CD4-positive, alpha-beta T cell treated with Interleukin-4 for 4 hours (primary cell): Measurements from ENCODE around the gene RAB11FIP3.
A peak's percentile ranks its signal among the peaks of the same experiment; 100 is the strongest.
"Not testable (repeated sequence)": the region's sequence is repeated elsewhere in the genome, so short reads cannot be mapped to it uniquely, and the experiment has no call there.

Experiments
- DNase-seq: peaks from one replicate; pipeline ENCODE4 v3.0.0-alpha.2; 2020

RAB11FIP3 gene

DNA sequence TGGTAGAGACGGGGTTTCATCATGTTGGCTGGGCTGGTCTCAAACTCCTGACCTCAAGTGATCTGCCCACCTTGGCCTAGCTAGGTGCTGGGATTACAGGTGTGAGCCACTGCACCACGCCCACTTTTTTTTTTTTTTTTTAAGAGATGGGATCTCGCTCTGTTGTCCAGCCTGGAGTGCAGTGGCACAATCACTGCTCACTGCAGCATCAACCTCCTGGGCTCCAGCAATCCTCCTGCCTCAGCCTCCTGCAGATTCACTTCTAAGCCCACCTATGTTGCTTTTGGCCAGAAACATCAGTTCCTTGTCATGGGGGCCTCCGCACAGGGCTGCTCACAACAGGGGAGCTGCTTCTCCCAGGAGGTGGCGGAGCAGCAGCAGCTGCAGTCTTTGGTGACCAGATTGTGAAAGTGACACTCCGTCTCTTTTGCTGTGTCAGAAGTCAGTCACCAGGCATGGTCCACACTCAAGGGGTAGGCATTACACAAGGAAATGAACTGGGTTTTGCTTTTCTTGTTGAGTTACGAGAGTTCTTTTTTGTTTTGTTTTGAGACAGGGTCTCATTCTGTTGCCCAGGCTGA is 32.9 kb upstream of the RAB11FIP3 start:
- no peak for DNase-seq

DNA sequence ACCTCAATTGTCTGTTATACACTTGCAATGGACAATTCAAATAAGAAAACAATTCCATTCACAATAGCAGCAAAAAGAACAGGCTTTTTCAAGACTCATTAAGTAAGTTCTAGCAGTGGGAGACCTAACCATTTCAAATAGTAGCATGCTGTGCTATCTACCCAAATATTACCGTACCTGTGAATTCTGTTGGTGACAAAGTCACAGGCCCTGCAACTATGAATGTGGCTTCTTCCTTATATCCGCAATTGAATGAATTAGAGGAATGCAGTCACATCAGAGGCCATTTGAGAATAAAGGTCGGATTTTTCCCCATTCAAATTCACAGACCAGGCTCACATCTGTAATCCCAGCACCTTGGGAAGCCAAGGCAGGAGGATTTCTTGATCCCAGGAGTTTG is 29.2 kb upstream of the RAB11FIP3 start:
- no peak for DNase-seq

DNA sequence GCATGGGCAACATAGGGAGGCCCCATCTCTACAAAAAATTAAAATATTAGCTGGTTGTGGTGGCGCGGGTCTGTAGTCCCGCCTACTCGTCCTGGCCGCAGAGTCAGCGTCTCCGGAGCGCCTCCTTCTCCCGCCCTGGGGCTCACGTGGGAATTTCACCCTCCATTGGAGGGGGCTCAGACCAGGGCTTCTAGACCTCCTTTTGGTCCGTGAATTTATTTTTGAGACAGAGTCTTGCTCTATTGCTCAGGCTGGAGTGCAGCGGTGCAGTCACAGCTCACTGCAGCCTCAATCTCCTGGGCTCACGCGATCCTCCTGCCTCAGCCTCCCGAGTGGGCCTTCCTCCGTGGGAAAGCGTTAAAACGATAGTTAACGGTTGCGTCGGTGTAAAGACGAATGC is 28.8 kb upstream of the RAB11FIP3 start:
- DNase-seq: no peak

DNA sequence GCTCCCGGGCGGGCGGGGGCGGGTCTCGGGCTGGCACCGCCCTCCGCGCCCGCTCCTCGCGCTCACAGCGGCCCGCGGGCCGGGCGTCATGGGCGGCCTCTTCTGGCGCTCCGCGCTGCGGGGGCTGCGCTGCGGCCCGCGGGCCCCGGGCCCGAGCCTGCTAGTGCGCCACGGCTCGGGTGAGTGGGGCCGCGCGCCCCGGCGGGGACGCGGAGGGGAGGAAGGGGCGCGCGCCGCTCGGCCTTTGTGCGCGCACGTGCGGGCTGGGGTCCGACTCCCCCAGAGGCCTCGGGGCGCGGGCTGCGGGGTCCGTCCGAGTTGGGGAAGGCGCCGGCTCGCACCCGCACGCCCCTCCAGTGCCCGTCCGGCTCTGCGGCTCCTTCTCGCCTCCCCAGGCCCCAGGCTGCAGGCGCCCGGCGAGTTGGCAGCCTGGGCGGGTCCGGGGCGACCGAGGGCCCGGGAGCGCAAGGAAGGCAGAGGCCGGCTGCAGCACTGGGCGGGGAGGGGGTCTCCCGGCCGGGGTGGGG is 28.3 kb upstream of the RAB11FIP3 start, which contains the start of gene NME4:
NME4 (plus strand) TSS at position 65 of the 527 bp plus-strand sequence; CDS start at position 89, 24 bp downstream.
- no peak for DNase-seq

DNA sequence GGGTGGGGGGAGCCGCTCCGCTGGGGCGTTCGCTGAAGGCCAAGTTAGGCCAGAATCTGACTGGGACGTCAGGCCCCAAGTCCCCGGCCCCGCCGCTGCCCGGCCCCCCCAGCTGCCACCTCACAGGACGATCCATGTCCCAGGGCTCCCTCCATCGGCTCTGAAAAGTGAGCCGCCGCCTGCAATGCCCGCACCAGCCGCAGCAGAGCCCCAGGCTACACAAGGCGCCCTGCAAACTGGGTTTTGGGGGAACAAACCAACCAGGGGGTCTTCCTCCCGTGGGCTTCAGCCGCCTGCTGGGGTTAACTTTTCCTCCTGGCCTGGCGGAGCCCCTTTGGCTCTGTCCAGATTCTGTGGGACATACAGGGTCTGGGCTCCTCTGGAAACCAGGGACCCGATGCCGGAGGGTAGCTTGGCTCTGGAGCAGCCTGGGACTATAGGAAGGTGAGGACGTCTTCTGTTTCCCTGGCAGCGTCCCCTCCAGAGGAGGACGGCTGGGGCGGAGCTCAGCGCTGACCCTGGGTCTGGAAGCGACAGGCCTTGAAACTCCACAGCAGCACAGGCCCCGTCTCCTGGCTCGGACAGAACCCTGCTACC is 27.6 kb upstream of the RAB11FIP3 start:
- DNase-seq: no peak

DNA sequence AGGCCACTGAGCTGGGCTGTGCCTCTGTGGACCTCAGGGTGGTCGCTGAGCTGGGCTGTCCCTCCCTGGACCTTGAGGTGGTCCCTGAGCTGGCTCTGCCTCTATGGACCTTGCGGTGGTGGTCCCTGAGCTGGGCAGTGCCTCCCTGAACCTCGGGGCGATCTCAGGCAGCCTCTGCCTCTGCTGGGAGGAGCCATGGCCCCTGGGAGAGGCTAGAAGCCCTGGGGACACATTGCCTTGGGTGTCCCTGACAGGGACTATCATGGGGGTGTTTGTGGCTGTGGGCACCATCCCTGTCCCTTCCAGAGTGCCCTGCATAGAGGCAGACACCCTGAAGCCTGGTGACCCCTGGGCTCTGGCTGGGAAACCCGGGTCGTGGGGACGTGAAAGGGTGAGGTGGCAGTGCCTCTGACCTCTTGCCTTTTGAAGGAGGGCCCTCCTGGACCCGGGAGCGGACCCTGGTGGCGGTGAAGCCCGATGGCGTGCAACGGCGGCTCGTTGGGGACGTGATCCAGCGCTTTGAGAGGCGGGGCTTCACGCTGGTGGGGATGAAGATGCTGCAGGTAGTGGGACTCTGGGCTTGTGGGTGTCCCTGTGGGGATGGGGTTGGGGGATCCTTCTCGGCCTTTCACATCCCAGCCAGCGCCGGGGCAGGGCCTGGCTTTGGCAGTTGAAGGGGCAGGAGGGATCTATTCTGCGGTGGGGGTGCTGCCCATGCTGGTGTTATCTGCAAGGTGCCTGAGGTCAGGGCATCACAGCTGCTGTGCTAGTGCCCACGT is 26.7 kb upstream of the RAB11FIP3 start:
- no peak for DNase-seq

DNA sequence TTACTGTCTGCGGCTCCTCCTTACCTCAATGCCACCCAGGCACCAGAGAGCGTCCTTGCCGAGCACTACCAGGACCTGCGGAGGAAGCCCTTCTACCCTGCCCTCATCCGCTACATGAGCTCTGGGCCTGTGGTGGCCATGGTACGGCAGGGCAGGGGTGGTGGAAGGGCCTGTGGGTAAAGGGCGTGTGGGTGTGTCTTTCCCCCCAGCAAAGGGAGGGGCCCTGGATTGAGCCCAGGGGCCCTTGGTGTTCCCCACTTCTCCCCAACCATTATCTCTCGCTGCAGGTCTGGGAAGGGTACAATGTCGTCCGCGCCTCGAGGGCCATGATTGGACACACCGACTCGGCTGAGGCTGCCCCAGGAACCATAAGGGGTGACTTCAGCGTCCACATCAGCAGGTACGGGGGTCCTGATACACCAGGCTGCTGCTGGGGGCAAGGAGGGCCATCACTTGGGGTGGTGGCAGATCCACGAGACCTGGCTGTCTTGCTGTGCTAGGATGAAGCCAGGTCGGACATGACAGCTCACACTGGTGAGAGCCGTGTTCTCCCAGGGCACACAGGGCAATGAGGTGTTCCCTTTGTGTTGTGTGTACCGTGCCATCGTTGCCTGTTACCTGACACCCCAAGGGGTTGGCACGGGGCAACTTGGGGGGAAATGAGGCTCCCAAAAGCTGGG is 26.0 kb upstream of the RAB11FIP3 start:
- no peak for DNase-seq

DNA sequence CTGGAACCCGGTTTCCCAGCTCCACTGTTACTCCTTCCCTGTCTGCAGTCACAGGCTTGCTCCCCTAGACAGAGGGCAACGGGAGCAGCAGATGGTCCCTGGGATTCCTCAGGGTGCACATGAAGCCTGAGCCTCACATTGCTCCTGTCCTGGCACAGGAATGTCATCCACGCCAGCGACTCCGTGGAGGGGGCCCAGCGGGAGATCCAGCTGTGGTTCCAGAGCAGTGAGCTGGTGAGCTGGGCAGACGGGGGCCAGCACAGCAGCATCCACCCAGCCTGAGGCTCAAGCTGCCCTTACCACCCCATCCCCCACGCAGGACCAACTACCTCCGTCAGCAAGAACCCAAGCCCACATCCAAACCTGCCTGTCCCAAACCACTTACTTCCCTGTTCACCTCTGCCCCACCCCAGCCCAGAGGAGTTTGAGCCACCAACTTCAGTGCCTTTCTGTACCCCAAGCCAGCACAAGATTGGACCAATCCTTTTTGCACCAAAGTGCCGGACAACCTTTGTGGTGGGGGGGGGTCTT is 25.3 kb upstream of the RAB11FIP3 start:
- DNase-seq: no peak

DNA sequence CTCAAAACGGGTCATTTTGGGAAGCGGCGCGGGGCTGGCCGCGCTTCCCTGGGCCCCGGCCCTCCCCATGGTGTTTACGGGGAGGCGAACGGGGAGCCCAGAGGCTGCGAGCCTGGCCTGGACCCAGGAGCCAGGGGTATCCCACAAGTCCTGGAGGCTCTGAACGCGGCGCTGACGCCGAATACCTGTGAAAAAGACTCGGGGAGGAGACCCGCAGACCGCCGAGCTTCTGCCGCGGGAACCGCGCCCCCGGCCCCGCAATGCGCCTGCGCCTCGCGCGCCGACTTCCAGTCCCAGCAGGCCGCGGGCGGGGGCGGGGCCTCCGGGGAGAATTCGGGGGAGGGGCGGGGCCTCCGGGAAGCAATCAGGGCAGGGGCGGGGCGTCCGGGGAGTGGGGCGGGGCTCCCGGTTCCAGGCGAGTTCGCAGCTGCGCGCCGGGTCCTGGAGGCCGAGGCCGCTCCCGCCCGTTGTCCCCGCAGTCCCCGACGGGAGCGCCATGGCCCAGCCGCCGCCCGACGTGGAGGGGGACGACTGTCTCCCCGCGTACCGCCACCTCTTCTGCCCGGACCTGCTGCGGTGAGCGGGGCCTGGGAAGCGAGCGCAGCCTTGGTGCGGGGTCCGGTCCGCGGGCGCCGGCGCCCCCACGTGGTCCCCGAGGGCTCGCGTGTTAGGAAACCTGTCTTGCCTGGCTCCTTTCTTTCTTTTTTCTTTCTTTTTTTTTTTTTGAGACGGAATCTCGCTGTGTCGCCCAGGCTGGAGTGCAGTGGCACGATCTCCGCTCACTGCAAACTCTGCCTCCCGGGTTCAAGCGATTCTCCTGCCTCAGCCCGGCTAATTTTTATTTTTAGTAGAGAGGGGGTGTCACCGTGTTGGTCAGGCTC is 23.7 kb upstream of the RAB11FIP3 start, which contains the start of gene DECR2:
DECR2 (plus strand) TSS at position 418 of the 881 bp plus-strand sequence; CDS start at position 497, 79 bp downstream.
- peak; percentile 91 for DNase-seq

DNA sequence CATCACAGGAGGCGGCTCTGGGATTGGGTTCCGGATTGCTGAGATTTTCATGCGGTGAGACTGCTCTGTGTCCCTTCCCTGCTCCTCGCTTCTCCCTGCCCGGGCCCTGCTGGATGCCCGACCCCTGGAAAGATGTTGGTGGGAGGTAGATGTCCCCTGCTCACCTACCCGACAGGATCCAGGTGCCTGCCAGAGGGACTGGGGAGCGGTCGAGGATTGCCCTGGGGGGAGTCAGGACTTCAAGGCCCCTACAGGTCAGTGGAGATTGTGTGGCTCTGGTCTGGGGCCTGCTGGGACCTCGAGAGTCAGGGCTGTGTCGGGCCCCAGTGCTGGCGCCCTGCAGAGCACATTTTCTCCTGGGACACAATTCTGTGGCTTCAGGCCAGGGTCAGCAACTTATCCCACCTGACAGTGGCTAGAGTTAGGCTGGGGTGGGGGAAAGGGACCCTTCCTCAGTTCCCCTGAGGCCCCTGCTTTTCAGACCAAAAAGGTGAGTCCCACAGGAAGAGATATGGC is 20.4 kb upstream of the RAB11FIP3 start:
- no peak for DNase-seq

DNA sequence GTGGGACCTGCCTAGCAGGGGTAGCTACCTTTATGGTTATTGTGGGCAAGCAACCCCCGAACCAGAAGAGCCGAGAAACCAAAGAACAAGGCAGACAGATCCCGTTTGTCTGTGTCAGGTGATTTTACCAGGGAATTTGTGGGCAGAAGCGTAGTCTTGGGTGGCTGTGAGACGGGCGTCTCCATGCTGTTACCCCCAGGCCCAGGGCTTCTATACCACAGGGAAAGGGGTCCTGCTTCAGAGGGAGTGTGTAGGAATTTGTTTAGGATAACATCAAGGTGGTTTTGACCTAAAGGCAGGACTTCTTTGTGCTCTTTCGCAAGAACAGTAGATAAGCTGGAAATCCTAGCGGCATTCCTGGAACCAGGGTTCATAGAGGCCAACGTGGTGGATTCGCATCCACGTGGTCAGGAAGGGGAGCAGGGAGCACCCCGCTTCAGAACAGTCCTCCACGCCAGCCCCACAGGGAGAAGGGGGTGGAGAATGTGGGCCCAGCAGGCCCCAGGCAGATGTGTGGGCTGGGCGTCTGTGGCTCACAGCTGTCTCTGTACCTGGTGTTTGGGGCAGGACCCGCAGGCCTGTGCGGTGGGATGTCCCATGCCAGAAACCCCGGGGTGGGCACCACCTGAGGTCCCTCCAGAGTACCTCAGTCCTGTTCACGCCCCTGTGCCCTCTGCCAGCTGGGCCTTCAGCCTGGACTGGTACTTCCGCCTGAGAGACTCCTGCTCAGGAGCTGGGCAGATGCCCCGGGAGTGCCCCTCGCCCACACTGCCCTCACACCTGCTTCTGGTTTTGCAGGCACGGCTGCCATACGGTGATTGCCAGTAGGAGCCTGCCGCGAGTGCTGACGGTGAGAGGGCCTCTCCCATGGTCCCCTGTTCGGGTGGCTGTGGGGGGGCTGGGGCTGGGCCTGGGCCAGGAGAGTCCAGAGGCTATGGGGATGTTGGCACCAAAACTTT is 19.6 kb upstream of the RAB11FIP3 start:
- no peak for DNase-seq

DNA sequence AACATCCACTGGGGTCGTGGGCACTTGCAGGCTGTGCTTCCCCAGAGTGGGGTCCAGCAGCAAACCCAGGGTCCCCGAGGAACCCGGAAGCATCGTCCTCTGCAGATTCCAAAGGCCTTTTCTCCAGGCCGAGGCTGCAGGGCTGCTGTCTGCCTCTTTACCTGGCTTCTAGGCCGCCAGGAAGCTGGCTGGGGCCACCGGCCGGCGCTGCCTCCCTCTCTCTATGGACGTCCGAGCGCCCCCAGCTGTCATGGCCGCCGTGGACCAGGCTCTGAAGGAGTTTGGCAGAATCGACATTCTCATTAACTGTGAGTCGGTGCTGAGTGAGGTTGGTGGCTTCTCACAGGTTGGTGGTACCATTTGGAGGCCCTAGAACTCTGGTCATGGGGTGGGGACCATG is 18.2 kb upstream of the RAB11FIP3 start:
- DNase-seq: no peak

DNA sequence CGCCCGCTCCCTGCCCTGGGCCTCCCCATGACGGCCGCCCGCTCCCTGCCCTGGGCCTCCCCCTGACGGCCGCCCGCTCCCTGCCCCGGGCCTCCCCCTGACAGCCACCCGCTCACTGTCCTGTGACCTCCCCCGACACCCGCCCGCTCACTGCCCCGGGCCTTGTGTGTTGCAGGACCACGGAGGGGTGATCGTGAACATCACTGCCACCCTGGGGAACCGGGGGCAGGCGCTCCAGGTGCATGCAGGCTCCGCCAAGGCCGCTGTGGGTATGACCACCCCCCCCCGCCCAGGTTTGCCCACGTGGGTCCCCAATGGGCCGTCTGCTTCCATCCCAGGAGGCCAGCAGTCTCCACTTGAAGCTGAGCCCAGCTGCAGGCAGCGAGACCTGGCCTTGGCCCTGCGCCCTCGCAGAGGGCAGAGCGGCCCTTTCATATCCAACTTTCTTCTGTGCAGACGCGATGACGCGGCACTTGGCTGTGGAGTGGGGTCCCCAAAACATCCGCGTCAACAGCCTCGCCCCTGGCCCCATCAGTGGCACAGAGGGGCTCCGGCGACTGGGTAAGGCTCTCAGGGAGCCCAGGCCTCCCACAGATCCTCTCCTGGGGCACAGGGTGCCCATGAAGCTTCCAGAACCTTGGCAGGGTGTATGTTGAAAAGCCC is 14.8 kb upstream of the RAB11FIP3 start:
- no peak for DNase-seq

DNA sequence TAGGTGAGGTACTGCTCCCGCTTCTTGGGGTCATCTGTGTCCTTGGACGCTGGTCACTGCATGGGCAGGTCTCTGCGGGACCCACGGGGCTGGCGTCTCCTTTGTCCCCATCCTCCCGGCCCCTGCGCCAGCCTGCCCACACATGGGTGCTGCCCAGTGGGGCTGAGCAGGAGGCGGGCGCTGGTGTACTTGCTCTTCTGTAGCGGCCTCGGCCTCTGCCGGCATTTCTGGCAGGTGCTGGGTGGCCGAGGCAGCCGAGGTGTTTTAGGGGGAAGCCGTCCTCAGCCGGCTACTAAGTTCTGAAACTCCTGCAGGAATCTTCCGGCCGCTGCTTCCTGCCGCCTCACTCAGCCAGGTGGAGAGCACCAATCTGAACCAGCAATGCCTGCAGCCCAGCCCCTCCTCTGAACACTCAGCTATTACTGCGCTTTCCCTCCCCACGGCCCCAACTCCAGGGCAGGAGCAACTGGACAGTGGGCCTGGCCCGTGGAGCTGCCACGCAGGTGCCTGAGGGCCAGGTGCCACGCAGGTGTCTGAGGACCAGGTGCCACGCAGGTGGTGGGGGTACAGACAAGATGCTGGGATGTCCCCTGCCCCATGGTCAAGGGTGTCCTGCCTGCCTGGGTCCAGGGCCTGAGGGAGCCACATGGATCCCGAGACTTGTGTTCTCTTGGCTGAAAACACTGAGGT is 13.7 kb upstream of the RAB11FIP3 start:
- DNase-seq: no peak

DNA sequence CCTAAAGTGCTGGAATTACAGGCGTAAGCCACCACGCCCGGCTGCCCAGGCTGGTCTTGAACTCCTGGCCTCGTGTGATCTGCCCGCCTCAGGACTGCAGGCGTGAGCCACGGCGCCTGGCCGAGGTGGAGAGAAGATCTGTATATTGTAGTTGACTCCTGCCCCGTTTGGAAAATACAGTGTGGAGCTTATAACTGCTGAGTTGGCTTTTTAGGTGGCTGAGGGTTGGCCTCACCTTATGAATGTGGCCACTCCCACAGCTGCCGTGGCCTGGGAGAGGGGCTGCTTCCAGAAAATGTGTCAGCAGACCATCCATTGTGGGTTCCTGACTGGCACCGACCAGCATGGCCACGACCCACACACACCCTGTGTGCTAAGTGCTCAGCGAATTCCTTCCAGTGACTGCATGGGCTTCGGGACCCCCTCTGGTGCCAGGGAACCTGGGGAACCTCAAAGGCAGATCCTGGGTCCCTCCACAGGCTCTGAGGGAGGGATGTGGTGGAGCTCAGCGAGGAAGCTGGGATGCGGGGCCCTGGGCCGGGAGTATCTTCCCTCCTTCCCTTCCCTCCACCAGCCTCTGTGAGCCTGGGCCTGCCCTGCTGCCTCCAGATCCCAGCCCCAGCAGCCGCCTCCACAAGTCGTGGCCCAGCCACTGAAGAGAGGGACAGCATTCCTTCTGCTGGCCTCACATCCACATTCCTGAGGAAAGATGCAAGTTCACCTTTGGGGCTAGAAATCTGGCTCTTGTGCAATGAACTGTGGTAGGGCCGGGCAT is 10.9 kb upstream of the RAB11FIP3 start:
- no peak for DNase-seq

DNA sequence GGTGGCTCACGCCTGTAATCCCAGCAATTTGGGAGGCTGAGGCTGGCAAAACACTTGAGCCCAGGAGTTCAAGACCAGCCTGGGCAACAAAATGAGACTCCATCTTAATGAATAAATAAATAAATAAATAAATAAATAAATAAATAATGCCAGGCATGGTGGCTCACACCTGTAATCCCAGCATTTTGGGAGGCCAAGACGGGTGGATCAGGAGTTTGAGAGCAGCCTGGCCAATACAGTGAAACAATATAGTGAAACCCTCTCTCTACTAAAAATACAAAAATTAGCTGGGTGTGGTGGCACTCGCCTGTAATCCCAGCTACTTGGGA is 10.3 kb upstream of the RAB11FIP3 start:
- not testable (repeated sequence) for DNase-seq

DNA sequence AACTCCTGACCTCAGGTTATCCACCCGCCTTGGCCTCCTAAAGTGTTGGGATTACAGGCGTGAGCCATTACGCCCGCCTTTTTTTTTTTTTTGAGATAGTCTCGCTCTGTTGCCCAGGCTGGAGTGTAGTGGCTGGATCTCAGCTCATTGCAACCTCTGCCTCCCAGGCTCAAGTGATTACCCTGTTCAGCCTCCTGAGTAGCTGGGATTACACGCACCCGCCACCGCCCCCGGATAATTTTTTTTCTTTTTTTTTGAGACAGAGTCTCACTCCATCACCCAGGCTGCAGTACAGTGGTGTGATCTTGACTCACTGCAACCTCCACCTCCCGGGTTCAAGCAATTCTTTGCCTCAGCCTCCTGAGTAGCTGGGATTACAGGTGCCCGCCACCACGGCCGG is 3.3 kb upstream of the RAB11FIP3 start:
- not testable (repeated sequence) for DNase-seq

DNA sequence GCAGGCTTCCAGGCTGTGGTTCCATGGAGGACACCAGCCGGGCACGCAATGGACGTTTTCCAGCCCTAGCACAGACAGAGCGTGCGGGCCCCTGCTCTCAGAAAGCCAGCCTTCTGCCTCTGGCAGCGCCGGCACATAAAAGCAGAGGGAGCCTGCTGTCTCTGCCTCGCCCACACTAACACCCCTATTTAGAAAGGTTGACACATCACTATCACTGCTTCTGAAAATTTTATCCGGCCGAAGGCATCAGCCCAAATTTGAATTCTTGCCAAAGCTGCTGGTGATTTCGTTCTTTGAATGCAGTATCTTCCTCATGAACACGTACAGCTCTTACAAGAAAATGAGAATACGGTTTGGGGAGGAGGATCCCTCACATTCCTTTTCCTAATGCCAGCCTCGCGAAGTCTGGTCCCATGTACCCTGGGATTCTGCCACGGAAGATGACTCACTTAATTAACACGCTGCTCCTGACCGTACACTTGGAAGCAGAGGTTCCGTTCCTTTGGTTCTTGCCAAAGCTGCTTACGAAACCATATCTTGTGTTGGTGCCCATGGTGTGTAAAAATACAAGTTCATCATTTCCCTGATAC is 1.3 kb upstream of the RAB11FIP3 start:
- no peak for DNase-seq
